Measurements from ENCODE around the gene BEGAIN. TPM values are rescaled to one million over a fixed set of nuclear protein-coding genes. Genes with fewer than 3 reads are reported as not detected.

BEGAIN gene
- total RNA-seq, 1 donor from 2014 or later, result 1.6 TPM

DNA sequence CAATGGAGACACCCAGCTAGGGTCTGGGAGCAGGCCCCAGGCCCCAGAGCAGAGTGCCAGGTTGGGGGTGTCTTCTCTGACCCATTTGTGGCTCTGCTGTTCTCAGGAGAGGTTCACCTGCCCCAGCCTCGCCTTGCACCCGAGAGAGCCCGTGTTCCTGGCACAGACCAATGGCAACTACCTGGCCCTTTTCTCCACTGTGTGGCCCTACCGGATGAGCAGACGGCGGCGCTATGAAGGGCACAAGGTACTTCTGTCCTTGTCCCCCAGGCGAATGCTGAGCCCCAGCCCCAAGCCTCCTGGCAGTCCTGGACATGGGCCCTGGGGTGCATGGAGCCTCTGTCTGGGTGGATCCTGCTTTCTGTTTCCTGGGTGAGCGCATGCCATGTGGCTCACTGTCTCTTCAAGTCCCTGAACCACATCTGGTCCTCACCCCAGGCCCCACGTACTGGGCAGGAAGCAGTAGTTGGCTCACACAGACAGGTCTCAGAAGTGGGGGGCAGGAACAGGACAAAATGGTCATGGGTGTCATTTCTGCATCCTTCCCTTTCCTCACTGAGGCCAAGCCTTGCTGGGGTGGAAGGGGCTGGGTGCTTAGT, 58.2 kb downstream of the BEGAIN start:
- peaks cover 2% of the 10 kb centered on the region for H3K4me1 Mint-ChIP-seq (ENCODE audit: unreplicated experiment)
- H3K4me3 Mint-ChIP-seq (ENCODE audit: unreplicated experiment), result no peak overlapping the region
- peaks cover 5% of the 10 kb centered on the region for H3K27me3 Mint-ChIP-seq (ENCODE audit: unreplicated experiment)
- DNase-seq (ENCODE audit: low spot score), result no peak
- TF ChIP-seq, protein P1, sequence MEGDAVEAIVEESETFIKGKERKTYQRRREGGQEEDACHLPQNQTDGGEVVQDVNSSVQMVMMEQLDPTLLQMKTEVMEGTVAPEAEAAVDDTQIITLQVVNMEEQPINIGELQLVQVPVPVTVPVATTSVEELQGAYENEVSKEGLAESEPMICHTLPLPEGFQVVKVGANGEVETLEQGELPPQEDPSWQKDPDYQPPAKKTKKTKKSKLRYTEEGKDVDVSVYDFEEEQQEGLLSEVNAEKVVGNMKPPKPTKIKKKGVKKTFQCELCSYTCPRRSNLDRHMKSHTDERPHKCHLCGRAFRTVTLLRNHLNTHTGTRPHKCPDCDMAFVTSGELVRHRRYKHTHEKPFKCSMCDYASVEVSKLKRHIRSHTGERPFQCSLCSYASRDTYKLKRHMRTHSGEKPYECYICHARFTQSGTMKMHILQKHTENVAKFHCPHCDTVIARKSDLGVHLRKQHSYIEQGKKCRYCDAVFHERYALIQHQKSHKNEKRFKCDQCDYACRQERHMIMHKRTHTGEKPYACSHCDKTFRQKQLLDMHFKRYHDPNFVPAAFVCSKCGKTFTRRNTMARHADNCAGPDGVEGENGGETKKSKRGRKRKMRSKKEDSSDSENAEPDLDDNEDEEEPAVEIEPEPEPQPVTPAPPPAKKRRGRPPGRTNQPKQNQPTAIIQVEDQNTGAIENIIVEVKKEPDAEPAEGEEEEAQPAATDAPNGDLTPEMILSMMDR (IDR thresholded peaks at IDR 0.05; ENCODE audit: unreplicated experiment), result no peak
- no peak overlapping the region for H3K27ac Mint-ChIP-seq (ENCODE audit: unreplicated experiment)
- no peaks in the 10 kb centered on the region for H3K9me3 Mint-ChIP-seq (ENCODE audit: unreplicated experiment)
- H3K36me3 Mint-ChIP-seq (ENCODE audit: low read depth, unreplicated experiment), result no peaks in the 10 kb centered on the region

DNA sequence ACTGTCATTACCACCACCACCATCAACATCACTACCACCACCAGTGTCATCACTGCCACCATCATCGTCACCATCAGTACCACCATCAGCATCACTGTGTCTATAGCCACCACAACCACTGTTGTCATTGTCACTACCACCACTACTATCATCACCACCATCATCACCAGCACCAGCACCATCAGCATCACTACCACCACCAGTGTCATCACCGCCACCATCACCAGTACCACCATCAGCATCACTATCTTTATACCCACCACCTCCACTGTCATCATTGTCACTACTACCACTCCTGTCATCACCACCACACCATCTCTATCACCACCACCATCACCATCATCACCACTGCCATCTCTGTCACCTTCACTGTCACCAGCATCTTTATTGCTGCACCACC, 60.6 kb downstream of the BEGAIN start:
- no peak overlapping the region for H3K4me3 Mint-ChIP-seq (ENCODE audit: unreplicated experiment)

DNA sequence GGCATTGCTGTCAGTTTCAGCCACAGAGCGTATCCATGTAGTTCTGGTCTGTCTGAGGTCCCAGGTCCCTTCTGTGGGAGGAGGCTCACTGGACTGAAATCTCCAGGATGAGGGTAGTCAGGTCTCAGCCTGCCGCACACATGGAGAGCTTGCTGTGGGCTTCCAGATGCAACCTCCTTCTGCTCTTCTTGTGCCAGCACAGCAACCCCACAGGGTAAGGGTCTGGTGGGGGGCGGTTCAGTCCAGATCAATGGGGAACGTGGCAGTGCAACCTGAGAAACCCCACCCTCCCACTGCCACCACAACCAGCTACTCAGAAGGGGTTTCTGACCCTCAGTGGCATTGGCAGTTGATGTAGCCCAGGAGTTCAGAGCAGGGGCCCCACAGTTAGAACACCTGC, 61.2 kb downstream of the BEGAIN start:
- DNase-seq (ENCODE audit: low spot score), result no peak
- no peak overlapping the region for H3K27ac Mint-ChIP-seq (ENCODE audit: unreplicated experiment)
- no peaks in the 10 kb centered on the region for H3K36me3 Mint-ChIP-seq (ENCODE audit: low read depth, unreplicated experiment)

More for the DNA sequence above, 60.6 kb downstream of the BEGAIN start:
- Mint-ChIP-seq H3K4me1 (ENCODE audit: unreplicated experiment) (peaks cover 2% of the 10 kb centered on the region), H3K27ac (ENCODE audit: unreplicated experiment) (no peak overlapping the region), H3K36me3 (ENCODE audit: low read depth, unreplicated experiment) (no peaks in the 10 kb centered on the region), H3K27me3 (ENCODE audit: unreplicated experiment) (no peaks in the 10 kb centered on the region), H3K9me3 (ENCODE audit: unreplicated experiment) (no peaks in the 10 kb centered on the region)
- DNase-seq (ENCODE audit: low spot score), result no peak
- TF ChIP-seq, protein P1 (IDR thresholded peaks at IDR 0.05; ENCODE audit: unreplicated experiment), result no peak

DNA sequence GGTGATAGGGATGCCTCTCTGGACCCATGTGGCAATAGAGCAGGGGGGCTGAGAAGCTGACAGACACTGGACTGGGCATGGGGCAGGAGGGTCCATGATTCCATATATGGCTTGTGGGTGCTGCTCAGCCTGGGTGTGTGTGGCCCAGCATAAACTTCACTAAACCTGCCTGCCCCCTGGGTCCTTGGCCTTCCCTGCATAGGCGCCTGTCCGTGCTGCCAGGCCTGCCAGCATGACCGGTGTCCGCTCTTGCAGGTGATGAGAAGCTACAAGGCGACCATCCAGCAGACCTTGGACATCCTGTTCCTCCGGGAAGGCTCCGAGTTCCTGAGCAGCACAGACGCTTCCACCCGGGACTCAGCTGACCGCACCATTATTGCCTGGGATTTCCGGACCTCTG, 61.6 kb downstream of the BEGAIN start:
- Mint-ChIP-seq H3K36me3 (ENCODE audit: low read depth, unreplicated experiment) (no peaks in the 10 kb centered on the region), H3K27ac (ENCODE audit: unreplicated experiment) (no peak overlapping the region), H3K4me1 (ENCODE audit: unreplicated experiment) (peaks cover 2% of the 10 kb centered on the region), H3K27me3 (ENCODE audit: unreplicated experiment) (no peaks in the 10 kb centered on the region), H3K9me3 (ENCODE audit: unreplicated experiment) (no peaks in the 10 kb centered on the region), H3K4me3 (ENCODE audit: unreplicated experiment) (no peak overlapping the region)
- DNase-seq (ENCODE audit: low spot score), result peak; percentile 4
- TF ChIP-seq, protein P1 (IDR thresholded peaks at IDR 0.05; ENCODE audit: unreplicated experiment), result no peak

More for the DNA sequence above, 61.2 kb downstream of the BEGAIN start:
- TF ChIP-seq, protein P1 (IDR thresholded peaks at IDR 0.05; ENCODE audit: unreplicated experiment), result no peak
- H3K27me3 Mint-ChIP-seq (ENCODE audit: unreplicated experiment), result no peaks in the 10 kb centered on the region
- no peaks in the 10 kb centered on the region for H3K9me3 Mint-ChIP-seq (ENCODE audit: unreplicated experiment)
- peaks cover 2% of the 10 kb centered on the region for H3K4me1 Mint-ChIP-seq (ENCODE audit: unreplicated experiment)
- no peak overlapping the region for H3K4me3 Mint-ChIP-seq (ENCODE audit: unreplicated experiment)

DNA sequence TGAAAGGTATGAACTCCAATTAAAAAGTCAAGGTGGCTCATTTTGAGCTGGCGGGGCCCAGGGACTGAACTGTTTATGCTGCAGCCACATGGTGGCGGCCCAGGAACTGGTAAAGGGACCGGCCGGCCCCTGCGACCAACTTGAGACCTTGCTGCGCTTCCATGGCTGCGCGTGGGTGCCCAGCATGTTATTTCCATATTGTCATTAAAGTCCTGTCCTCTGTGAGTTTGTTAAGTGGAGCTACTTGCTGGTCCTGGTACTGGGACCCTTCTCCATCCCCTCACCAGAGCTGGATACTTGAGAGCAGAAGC, 62.3 kb downstream of the BEGAIN start:
- Mint-ChIP-seq H3K9me3 (ENCODE audit: unreplicated experiment) (no peaks in the 10 kb centered on the region), H3K27ac (ENCODE audit: unreplicated experiment) (no peak overlapping the region), H3K27me3 (ENCODE audit: unreplicated experiment) (no peaks in the 10 kb centered on the region), H3K36me3 (ENCODE audit: low read depth, unreplicated experiment) (no peaks in the 10 kb centered on the region), H3K4me3 (ENCODE audit: unreplicated experiment) (no peak overlapping the region), H3K4me1 (ENCODE audit: unreplicated experiment) (peaks cover 2% of the 10 kb centered on the region)
- TF ChIP-seq, protein P1 (IDR thresholded peaks at IDR 0.05; ENCODE audit: unreplicated experiment), result peak; percentile 60
- DNase-seq (ENCODE audit: low spot score), result peak; percentile 70
